Dermis microvascular lymphatic vessel endothelial cell (primary cell): ENCODE data around the gene ACAN. TPM values are rescaled to one million over a fixed set of nuclear protein-coding genes. Genes with fewer than 3 reads are reported as not detected.
A peak's percentile ranks its signal among the peaks of the same experiment; 100 is the strongest.

Experiments
- DNase-seq, 2 donors: peaks; one replicate each; pipeline versions ENCODE4 v3.0.0 to v3.0.0-alpha.2; 2010; ENCODE audit warnings: low read depth in 2 of 2
- total RNA-seq: library from RNA; depleted of rRNA; stranded (reverse); fragments of >200 nt; gene quantifications from 2 replicates; pipeline ENCODE4 v1.2.1, GENCODE V29; 2014

The ACAN gene
- total RNA-seq, 1 donor from 2014 or later = not detected

- no peak for DNase-seq
These were observed 2.5 kb upstream of the ACAN start for GRCh38 chr15:88800738-88801137.

GRCh38 chr15:88802250-88802990, 816 bp upstream of the ACAN start:
- no peak for DNase-seq

GRCh38 chr15:88802991-88803240, 320 bp upstream of the ACAN start:
- DNase-seq = no peak

- DNase-seq = no peak
These were observed 648 bp downstream of the ACAN start for GRCh38 chr15:88803920-88804247.

GRCh38 chr15:88804257-88804656, 1.0 kb downstream of the ACAN start:
- DNase-seq = no peak

GRCh38 chr15:88805031-88805780, 2.0 kb downstream of the ACAN start:
- no peak for DNase-seq

- DNase-seq = no peak
These were observed 7.2 kb downstream of the ACAN start for GRCh38 chr15:88810446-88810845.

- no peak for DNase-seq
These were observed 8.9 kb downstream of the ACAN start for GRCh38 chr15:88812133-88812532.

- DNase-seq = no peak
These were observed 10.7 kb downstream of the ACAN start for GRCh38 chr15:88813960-88814359.

GRCh38 chr15:88814393-88814792, 11.2 kb downstream of the ACAN start:
- DNase-seq = no peak

GRCh38 chr15:88818920-88819319, 15.7 kb downstream of the ACAN start:
- DNase-seq = no peak

- DNase-seq = no peak
These were observed 18.8 kb downstream of the ACAN start for GRCh38 chr15:88821993-88822392.

GRCh38 chr15:88828791-88829190, 25.6 kb downstream of the ACAN start:
- no peak for DNase-seq

- DNase-seq = no peak
These were observed 26.8 kb downstream of the ACAN start for GRCh38 chr15:88830016-88830415.

- no peak for DNase-seq
These were observed 29.8 kb downstream of the ACAN start for GRCh38 chr15:88832820-88833730.

GRCh38 chr15:88833731-88834100, 30.5 kb downstream of the ACAN start:
- no peak for DNase-seq

- peak in 1 of 2 donors; percentile 27 for DNase-seq
These were observed 31.1 kb downstream of the ACAN start for GRCh38 chr15:88834211-88834812.

- DNase-seq = no peak
These were observed 31.9 kb downstream of the ACAN start for GRCh38 chr15:88835119-88835518.

GRCh38 chr15:88835646-88836045, 32.4 kb downstream of the ACAN start:
- DNase-seq = no peak

GRCh38 chr15:88838667-88839066, 35.4 kb downstream of the ACAN start:
- DNase-seq = no peak

GRCh38 chr15:88839146-88839545, 35.9 kb downstream of the ACAN start:
- no peak for DNase-seq

- DNase-seq = no peak
These were observed 36.7 kb downstream of the ACAN start for GRCh38 chr15:88839961-88840360.
